Endometrium (tissue), 2 donors: ENCODE measurements around the gene AAMP.
"Not testable (repeated sequence)": the region's sequence is repeated elsewhere in the genome, so short reads cannot be mapped to it uniquely, and the experiment has no call there.

Source experiments
- FAIRE-seq: peaks from 2 replicates; lab custom pipeline; 2012; peaks lifted over from hg19 to GRCh38; lab: Jason Lieb, UNC
- donor health status: control.
- donor health status: control.

AAMP gene

DNA sequence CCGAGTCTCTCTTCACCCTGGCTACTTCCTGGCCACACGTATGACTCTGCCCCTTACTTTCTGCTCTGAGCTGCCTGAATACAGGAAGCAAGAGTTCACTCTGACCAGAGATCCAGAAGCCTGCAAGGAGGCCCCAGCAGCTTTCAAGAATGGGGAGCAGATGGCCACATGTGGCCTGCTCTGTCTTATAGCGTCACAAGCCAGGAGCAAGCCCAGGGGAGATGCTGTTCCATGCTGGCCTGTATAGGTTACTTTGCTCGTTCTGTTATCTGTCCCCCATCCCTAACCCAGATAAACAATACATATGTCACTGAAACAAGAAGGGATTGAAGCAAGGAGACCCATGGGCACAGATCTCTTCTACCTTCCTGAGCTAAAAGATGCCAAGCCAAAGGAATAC is 4.6 kb upstream of the AAMP start:
- no peak for FAIRE-seq

- FAIRE-seq = no peak
Measured at GRCh38 chr2:218273908-218274249, 3.9 kb upstream of the AAMP start.

DNA sequence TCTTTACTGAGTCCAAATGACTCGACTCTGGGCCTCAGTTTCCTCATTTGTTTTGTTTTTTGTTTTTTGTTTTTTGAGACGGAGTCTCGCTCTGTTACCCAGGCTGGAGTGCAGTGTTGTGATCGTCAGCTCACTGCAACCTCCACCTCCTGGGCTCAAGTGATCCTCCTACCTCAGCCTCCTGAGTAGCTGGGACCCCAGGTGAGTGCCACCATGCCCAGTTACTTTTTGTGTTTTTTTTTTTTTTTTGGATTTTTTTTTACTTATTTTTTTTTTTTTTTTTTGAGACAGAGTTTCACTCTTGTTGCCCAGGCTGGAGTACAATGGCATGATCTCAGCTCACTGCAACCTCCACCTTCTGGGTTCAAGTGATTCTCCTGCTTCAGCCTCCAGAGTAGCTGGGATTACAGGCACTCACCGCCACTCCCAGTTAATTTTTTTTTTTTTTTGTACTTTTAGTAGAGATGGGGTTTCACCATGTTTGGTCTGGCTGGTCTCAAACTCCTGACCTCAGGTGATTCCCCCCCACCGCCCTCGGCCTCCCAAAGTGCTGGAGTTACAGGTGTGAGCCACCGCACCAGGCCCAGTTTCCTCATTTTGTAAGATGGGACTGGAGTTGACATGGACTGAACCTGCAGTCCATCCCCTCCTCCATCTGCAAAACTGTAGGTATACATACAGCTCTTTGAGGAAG is 3.4 kb upstream of the AAMP start:
- not testable (repeated sequence) for FAIRE-seq

GRCh38 chr2:218272531-218273212 is 2.7 kb upstream of the AAMP start:
- FAIRE-seq = no peak

DNA sequence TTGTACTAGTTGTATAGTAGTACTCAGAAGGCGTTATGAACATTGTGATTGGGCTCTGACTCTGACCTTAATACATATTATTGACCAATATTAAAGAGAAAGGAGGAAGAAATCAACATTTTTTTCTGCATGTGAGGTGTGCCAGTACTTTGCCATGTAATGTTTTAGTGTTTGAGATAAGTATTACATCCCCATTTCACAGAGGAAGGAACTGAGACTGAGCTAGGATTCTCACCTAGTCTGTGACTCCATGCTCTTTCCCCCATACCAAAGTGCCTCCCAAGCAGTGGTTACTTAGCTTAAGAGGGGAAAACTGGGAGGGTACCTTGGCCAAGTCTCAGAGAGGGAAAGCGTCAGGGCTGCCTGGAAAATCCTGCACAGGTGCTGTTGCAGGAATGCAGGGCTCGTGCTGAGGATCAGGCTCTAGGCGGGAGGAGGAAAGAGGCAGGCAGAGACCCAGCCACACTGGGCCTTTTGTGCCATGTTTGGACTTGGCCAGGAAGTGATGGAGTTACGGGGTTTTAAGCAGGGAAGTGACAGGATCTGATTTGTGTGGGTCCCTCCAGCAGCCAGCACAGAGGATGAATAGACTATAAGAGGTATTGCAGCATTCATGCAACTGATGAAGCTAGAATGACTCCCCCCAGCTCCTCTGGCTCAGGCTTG is 2.1 kb upstream of the AAMP start:
- no peak for FAIRE-seq

GRCh38 chr2:218271487-218271797 is 1.5 kb upstream of the AAMP start:
- no peak for FAIRE-seq

DNA sequence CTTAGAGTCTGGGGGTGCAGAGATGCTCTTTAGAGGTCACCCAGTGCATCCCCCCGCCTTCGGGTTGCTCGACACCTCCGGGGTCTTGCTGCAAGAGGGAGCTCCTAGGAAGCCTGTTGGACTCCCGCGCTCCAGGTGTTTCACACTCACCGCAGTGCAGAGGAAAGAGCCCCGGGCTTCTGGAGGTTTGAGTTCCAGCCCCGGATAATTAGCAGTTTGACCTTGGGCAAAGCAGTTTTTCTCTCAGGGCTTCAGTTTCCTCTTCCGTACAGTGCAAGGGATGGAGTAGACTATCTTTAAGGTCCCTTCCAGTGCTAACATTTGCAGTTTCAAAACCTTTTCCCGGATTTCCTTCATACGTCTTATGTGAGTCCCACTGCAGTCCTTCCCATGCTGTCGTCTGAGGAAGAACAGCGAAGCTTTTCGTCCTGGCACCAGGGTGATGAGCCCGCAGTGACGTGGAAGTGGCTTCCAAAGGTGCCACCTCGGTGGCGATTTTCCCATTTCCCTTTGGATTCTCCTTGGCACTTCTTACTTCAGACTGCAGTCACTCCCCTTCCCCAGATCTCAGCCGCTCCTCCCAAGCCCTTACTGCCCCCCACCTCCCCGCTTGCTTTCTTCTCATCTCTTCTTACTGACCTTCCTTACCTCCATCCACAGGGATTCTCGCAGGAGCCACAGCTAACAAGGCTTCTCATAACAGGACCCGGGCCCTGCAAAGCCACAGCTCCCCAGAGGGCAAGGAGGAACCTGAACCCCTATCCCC is 967 bp upstream of the AAMP start:
- FAIRE-seq = no peak

DNA sequence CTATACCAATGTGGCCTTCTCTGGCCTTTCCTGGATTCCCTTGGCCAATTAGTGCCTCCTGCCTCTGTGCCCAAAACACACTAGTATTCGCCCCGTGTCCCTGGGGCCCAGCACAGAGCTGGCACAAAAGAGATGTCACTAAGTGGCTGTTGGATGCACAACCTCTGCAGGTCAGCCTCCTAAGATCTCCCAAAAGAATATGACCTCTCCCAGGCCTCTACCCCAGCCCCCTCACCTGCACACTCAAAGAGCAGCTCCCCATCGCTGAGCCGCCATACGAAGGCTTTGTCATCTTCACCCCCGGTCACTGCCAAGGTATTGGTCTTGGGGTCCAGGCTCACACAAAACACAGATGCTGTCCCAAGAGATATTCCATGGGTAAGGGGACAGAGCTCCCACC is 2.7 kb downstream of the AAMP start:
- FAIRE-seq = no peak

- FAIRE-seq = no peak
Measured at GRCh38 chr2:218266316-218266979, 3.5 kb downstream of the AAMP start.

- FAIRE-seq = no peak
Measured at GRCh38 chr2:218265626-218266025, 4.3 kb downstream of the AAMP start.

DNA sequence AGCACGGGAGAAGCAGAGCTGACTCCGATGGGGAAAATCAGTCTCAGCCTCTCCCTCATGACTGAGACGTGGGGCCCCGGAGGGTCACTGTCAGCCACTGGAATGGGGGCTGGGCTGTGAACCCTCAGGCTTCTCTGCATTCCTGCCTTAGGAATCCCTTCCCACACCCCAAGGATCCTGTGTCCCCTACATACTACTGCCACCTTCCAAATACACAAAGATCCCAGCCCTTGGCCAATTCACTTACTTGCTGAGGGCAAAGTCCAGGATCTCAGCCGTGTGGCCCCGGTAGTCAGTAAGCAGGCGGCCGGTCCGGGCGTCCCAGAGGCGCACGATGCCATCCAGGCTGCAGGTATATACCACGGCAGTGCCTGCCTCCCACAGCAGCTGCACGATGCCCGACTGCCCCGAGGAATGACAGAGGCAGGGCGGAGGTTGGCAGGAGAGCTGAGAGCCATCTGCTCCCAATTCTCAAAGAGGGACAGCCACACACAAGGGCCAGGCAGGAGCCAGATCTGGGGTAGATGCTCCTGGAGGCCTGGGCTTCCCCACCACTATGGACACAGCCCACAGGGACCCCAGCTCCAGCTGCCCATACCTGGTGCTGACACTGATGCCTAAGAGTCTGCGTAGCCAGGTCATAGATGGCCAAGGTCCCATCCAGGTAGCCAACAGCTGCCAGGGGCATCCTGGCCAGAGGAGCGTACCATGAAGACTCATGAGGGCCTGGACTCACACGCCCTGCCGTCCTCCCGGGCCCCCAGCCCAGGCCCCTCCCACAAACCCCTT is 5.0 kb downstream of the AAMP start:
- no peak for FAIRE-seq

- FAIRE-seq = no peak
Measured at GRCh38 chr2:218263817-218264641, 5.9 kb downstream of the AAMP start.

DNA sequence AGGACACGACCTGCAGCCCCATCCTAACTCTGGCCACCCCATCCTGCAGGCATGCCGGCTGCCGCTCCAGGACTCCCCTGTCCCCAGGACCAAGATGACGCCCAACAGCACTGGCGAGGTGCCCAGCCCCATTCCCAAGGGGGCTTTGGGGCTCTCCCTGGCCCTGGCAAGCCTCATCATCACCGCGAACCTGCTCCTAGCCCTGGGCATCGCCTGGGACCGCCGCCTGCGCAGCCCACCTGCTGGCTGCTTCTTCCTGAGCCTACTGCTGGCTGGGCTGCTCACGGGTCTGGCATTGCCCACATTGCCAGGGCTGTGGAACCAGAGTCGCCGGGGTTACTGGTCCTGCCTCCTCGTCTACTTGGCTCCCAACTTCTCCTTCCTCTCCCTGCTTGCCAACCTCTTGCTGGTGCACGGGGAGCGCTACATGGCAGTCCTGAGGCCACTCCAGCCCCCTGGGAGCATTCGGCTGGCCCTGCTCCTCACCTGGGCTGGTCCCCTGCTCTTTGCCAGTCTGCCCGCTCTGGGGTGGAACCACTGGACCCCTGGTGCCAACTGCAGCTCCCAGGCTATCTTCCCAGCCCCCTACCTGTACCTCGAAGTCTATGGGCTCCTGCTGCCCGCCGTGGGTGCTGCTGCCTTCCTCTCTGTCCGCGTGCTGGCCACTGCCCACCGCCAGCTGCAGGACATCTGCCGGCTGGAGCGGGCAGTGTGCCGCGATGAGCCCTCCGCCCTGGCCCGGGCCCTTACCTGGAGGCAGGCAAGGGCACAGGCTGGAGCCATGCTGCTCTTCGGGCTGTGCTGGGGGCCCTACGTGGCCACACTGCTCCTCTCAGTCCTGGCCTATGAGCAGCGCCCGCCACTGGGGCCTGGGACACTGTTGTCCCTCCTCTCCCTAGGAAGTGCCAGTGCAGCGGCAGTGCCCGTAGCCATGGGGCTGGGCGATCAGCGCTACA is 7.0 kb downstream of the AAMP start:
- no peak for FAIRE-seq

GRCh38 chr2:218262237-218262600 is 7.7 kb downstream of the AAMP start:
- FAIRE-seq = no peak

- no peak for FAIRE-seq
Measured at GRCh38 chr2:218261423-218262236, 8.3 kb downstream of the AAMP start.

- no peak for FAIRE-seq
Measured at GRCh38 chr2:218260742-218261422, 9.1 kb downstream of the AAMP start, which contains the start of gene GPBAR1. TSS of gene GPBAR1 (plus strand) at chr2:218261015. CDS start at chr2:218262725, 1,710 bp downstream.

- no peak for FAIRE-seq
Measured at GRCh38 chr2:218260166-218260565, 9.8 kb downstream of the AAMP start.
